Measurements from ENCODE around the gene NRG3. TPM values are rescaled to one million over a fixed set of nuclear protein-coding genes. Genes with fewer than 3 reads are reported as not detected.

NRG3 gene
- total RNA-seq, 1 donor from 2014 or later, result 6.1 TPM

DNA sequence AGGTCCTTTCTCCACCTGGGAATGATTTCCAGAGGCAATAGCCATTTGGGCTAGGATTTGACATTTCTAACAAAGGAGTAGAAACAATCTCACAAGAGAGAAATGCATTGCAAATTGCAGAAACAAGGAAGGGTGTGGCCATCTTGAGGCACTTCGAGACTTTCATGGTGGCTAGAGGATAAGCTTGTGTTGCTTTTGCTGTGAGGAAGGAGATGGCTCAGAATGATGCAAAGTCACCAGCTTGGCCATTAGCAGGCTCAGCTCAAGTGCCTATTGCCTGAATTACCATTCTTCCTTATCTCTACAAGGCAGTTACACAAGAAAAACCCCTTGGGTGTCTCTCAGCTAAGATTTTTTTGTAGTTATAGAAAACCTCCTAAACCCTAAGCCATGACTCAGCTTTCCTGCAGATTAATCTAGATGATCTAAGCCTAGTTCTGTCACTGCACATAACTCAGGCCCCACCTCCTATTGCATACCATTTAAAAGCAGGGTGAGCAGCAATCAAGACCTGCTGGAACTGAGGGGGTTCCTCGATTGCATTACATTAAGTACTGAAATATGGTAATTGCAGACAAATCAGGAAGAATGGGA, 683.1 kb downstream of the NRG3 start:
- no peak for DNase-seq (ENCODE audit: extremely low spot score, unreplicated experiment)
- Mint-ChIP-seq H3K27me3 (peaks cover 2% of the 10 kb centered on the region), H3K27ac (no peak overlapping the region), H3K9me3 (no peaks in the 10 kb centered on the region), H3K36me3 (no peaks in the 10 kb centered on the region), H3K4me1 (ENCODE audit: unreplicated experiment) (no peaks in the 10 kb centered on the region), H3K4me3 (no peak overlapping the region)
- TF ChIP-seq CTCF (conservative IDR thresholded peaks at IDR 0.05), result no peak

DNA sequence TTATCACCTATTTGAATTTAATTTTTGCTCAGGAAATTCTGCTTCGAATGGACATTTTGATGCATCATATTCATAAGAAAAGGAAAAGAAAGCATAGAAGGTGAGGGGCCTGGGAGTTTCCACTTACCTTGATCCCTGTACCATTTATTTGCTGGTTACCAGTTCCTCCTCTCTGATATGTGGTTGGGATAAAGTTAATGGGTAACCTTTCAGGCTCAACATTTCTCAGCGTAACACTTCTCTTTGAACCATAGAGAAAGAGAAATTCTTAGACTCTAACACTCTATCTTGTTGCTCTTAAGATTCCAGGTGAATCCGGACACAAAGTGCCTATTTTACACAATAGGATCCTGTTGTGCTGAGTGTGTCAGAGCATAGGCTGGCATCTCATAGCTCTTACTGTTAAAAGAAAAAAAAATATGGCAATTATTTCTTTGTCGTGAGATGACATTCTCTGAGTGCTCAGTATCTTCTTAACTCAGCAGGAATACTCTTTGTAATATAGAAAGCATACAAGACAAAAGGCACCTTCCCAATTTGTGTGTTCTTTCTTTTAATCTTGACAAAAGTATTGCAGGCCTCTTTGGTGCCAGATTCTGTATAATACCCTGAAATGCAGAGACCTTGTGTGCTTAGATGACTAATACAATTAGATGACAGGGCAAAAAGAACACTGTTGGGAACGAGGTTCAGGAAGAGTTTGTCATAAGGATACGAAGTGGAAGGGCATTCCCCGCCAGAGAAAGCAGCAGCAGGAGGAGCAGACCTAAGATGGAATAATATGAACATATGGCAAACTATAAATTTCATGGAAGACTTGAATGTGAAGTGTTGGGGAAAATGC, 689.6 kb downstream of the NRG3 start:
- Mint-ChIP-seq H3K27me3 (peaks cover 1% of the 10 kb centered on the region), H3K4me1 (ENCODE audit: unreplicated experiment) (no peaks in the 10 kb centered on the region), H3K9me3 (no peaks in the 10 kb centered on the region), H3K4me3 (no peak overlapping the region), H3K36me3 (no peaks in the 10 kb centered on the region), H3K27ac (no peak overlapping the region)
- no peak for DNase-seq (ENCODE audit: extremely low spot score, unreplicated experiment)
- TF ChIP-seq CTCF (conservative IDR thresholded peaks at IDR 0.05), result no peak

DNA sequence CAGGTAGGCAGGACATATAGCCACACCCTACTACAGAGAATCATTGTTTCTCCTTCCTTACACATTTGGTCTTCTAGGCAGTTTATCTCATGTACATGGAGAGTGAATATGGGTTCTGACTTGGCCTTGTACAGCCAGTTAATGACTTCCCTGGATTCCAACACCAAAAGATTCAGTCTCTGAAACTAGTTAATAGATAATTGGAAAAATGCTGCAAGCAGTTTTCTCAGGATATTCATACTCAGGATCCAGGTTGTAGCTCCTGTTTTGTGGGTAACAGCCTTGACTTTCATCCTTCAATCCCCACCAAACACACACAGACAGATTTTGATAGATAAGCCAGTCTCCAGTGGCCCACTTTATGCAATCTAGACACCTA, 690.2 kb downstream of the NRG3 start:
- Mint-ChIP-seq H3K4me1 (ENCODE audit: unreplicated experiment) (no peaks in the 10 kb centered on the region), H3K36me3 (no peaks in the 10 kb centered on the region), H3K27ac (no peak overlapping the region), H3K9me3 (no peaks in the 10 kb centered on the region), H3K4me3 (no peak overlapping the region), H3K27me3 (peaks cover 3% of the 10 kb centered on the region)
- TF ChIP-seq CTCF (conservative IDR thresholded peaks at IDR 0.05), result no peak
- DNase-seq (ENCODE audit: extremely low spot score, unreplicated experiment), result no peak

- peaks cover 15% of the 10 kb centered on the region for H3K4me1 Mint-ChIP-seq (ENCODE audit: unreplicated experiment)
Observed at GRCh38 chr10:82572744-82573143, 697.8 kb downstream of the NRG3 start.

DNA sequence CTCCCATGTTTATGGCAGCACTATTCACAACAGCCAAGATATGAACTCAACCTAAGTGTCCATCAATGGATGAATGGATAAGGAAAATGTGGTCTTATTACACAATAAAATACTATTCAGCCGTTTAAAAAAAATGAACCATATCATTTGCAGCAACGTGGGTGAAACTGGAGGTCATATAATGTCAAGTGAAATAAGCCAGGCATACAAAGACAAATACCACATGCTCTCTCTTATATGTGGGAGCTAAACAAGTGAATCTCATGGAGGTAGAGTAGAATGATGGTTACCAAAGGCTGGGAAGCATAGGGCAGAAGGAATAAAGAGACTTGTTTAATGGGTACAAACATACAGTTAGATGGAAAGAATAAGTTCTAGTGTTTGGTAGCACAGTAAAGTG, 699.1 kb downstream of the NRG3 start:
- H3K27me3 Mint-ChIP-seq, result peaks cover 3% of the 10 kb centered on the region
- DNase-seq (ENCODE audit: extremely low spot score, unreplicated experiment), result no peak
- no peak for TF ChIP-seq CTCF (conservative IDR thresholded peaks at IDR 0.05)
- H3K27ac Mint-ChIP-seq, result no peak overlapping the region
- H3K4me3 Mint-ChIP-seq, result no peak overlapping the region
- H3K36me3 Mint-ChIP-seq, result no peaks in the 10 kb centered on the region
- H3K9me3 Mint-ChIP-seq, result no peaks in the 10 kb centered on the region
- H3K4me1 Mint-ChIP-seq (ENCODE audit: unreplicated experiment), result peaks cover 17% of the 10 kb centered on the region

More at GRCh38 chr10:82572744-82573143, 697.8 kb downstream of the NRG3 start:
- H3K36me3 Mint-ChIP-seq, result no peaks in the 10 kb centered on the region
- H3K27ac Mint-ChIP-seq, result no peak overlapping the region
- no peak for DNase-seq (ENCODE audit: extremely low spot score, unreplicated experiment)
- no peak for TF ChIP-seq CTCF (conservative IDR thresholded peaks at IDR 0.05)
- no peaks in the 10 kb centered on the region for H3K9me3 Mint-ChIP-seq
- H3K4me3 Mint-ChIP-seq, result no peak overlapping the region
- peaks cover 3% of the 10 kb centered on the region for H3K27me3 Mint-ChIP-seq

Measured in type B pancreatic cell (in vitro differentiated cells).